Measurements from ENCODE around the gene ZNF442.

ZNF442 gene

GRCh38 chr19:12353375-12353774, 12.1 kb downstream of the ZNF442 start:
- no peak overlapping the region for H3K27ac ChIP-seq (ENCODE audit: poor library complexity, severe bottlenecking)
- ATAC-seq (ENCODE audit: low read depth): no peak
- DNase-seq (ENCODE audit: low spot score): no peak
- H3K4me3 ChIP-seq (ENCODE audit: severe bottlenecking): no peak overlapping the region
- TF ChIP-seq CTCF (IDR thresholded peaks at IDR 0.05; ENCODE audit: poor library complexity, severe bottlenecking): no peak
- peaks cover 19% of the 10 kb centered on the region for H3K36me3 ChIP-seq (ENCODE audit: low read depth)
- no peaks in the 10 kb centered on the region for H3K27me3 ChIP-seq (ENCODE audit: insufficient read depth, poor library complexity, severe bottlenecking)
- no peaks in the 10 kb centered on the region for H3K4me1 ChIP-seq (ENCODE audit: insufficient read depth, poor library complexity, severe bottlenecking)
- H3K9me3 ChIP-seq (ENCODE audit: severe bottlenecking): peaks cover 33% of the 10 kb centered on the region

GRCh38 chr19:12350890-12351197, 14.6 kb downstream of the ZNF442 start:
- DNase-seq (ENCODE audit: low spot score) (no peak), ATAC-seq (ENCODE audit: low read depth) (no peak)
- Histone ChIP-seq H3K4me1 (ENCODE audit: insufficient read depth, poor library complexity, severe bottlenecking) (no peaks in the 10 kb centered on the region), H3K36me3 (ENCODE audit: low read depth) (peaks cover 19% of the 10 kb centered on the region), H3K4me3 (ENCODE audit: severe bottlenecking) (no peak overlapping the region), H3K27me3 (ENCODE audit: insufficient read depth, poor library complexity, severe bottlenecking) (no peaks in the 10 kb centered on the region), H3K27ac (ENCODE audit: poor library complexity, severe bottlenecking) (no peak overlapping the region), H3K9me3 (ENCODE audit: severe bottlenecking) (peaks cover 35% of the 10 kb centered on the region)
- TF ChIP-seq CTCF (IDR thresholded peaks at IDR 0.05; ENCODE audit: poor library complexity, severe bottlenecking): no peak

GRCh38 chr19:12350185-12350889, 15.1 kb downstream of the ZNF442 start:
- ATAC-seq (ENCODE audit: low read depth) (no peak), DNase-seq (ENCODE audit: low spot score) (no peak)
- TF ChIP-seq CTCF (IDR thresholded peaks at IDR 0.05; ENCODE audit: poor library complexity, severe bottlenecking): no peak
- peaks cover 35% of the 10 kb centered on the region for H3K9me3 ChIP-seq (ENCODE audit: severe bottlenecking)
- H3K27me3 ChIP-seq (ENCODE audit: insufficient read depth, poor library complexity, severe bottlenecking): no peaks in the 10 kb centered on the region
- peaks cover 19% of the 10 kb centered on the region for H3K36me3 ChIP-seq (ENCODE audit: low read depth)
- H3K4me1 ChIP-seq (ENCODE audit: insufficient read depth, poor library complexity, severe bottlenecking): no peaks in the 10 kb centered on the region
- H3K27ac ChIP-seq (ENCODE audit: poor library complexity, severe bottlenecking): no peak overlapping the region
- H3K4me3 ChIP-seq (ENCODE audit: severe bottlenecking): no peak overlapping the region

GRCh38 chr19:12346896-12347295, 18.6 kb downstream of the ZNF442 start:
- TF ChIP-seq CTCF (IDR thresholded peaks at IDR 0.05; ENCODE audit: poor library complexity, severe bottlenecking): no peak
- Histone ChIP-seq H3K36me3 (ENCODE audit: low read depth) (peaks cover 16% of the 10 kb centered on the region), H3K27ac (ENCODE audit: poor library complexity, severe bottlenecking) (no peak overlapping the region), H3K27me3 (ENCODE audit: insufficient read depth, poor library complexity, severe bottlenecking) (no peaks in the 10 kb centered on the region), H3K4me1 (ENCODE audit: insufficient read depth, poor library complexity, severe bottlenecking) (no peaks in the 10 kb centered on the region), H3K9me3 (ENCODE audit: severe bottlenecking) (peaks cover 33% of the 10 kb centered on the region), H3K4me3 (ENCODE audit: severe bottlenecking) (no peak overlapping the region)
- DNase-seq (ENCODE audit: low spot score) (no peak), ATAC-seq (ENCODE audit: low read depth) (no peak)

GRCh38 chr19:12345197-12345596, 20.3 kb downstream of the ZNF442 start:
- no peak overlapping the region for H3K4me3 ChIP-seq (ENCODE audit: severe bottlenecking)
- no peaks in the 10 kb centered on the region for H3K27me3 ChIP-seq (ENCODE audit: insufficient read depth, poor library complexity, severe bottlenecking)
- no peak for ATAC-seq (ENCODE audit: low read depth)
- peaks cover 18% of the 10 kb centered on the region for H3K9me3 ChIP-seq (ENCODE audit: severe bottlenecking)
- TF ChIP-seq CTCF (IDR thresholded peaks at IDR 0.05; ENCODE audit: poor library complexity, severe bottlenecking): no peak
- no peak overlapping the region for H3K27ac ChIP-seq (ENCODE audit: poor library complexity, severe bottlenecking)
- DNase-seq (ENCODE audit: low spot score): no peak
- no peaks in the 10 kb centered on the region for H3K36me3 ChIP-seq (ENCODE audit: low read depth)
- H3K4me1 ChIP-seq (ENCODE audit: insufficient read depth, poor library complexity, severe bottlenecking): no peaks in the 10 kb centered on the region

Measured in RWPE2 (cell line).